Activated naive CD8-positive, alpha-beta T cell (primary cell): ENCODE data around the gene SLC35G4.
"Not testable (repeated sequence)": the region's sequence is repeated elsewhere in the genome, so short reads cannot be mapped to it uniquely, and the experiment has no call there.

Experiments
- H3K27ac Mint-ChIP-seq: one replicate; pipeline ENCODE4 v1.8.0; 2021; ENCODE audit warnings: mixed read lengths
- H3K27me3 Mint-ChIP-seq: one replicate; pipeline ENCODE4 v1.8.0; 2021; ENCODE audit warnings: mixed read lengths
- H3K36me3 Mint-ChIP-seq: one replicate; pipeline ENCODE4 v1.8.0; 2021; ENCODE audit warnings: mixed read lengths
- H3K4me1 Mint-ChIP-seq: one replicate; pipeline ENCODE4 v1.8.0; 2021; ENCODE audit warnings: low read depth, mixed read lengths
- H3K4me3 Mint-ChIP-seq: one replicate; pipeline ENCODE4 v1.8.0; 2021; ENCODE audit warnings: mild to moderate bottlenecking, mixed read lengths
- H3K9me3 Mint-ChIP-seq: one replicate; pipeline ENCODE4 v1.8.0; 2021; ENCODE audit warnings: low read depth, mixed read lengths

Gene SLC35G4

DNA sequence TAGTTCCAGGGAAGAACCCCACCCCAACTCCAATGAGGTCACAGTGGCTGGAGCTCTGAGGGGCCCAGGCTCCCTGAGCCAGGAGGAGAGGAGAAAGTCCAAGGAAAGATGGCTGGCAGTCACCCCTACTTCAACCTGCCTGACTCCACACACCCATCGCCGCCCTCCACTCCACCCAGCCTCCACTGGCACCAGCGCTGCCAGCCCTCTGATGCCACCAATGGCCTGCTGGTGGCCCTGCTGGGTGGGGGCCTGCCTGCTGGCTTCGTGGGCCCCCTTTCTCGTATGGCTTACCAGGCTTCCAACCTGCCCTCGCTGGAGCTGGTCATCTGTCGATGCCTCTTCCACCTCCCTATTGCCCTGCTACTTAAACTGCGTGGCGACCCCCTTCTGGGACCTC lies at the start of gene SLC35G4:
TSS of gene SLC35G4 (plus strand) at position 109 of the 400 bp plus-strand sequence. CDS start at position 109, 0 bp downstream.
- H3K4me3 Mint-ChIP-seq, H3K9me3 Mint-ChIP-seq, H3K27ac Mint-ChIP-seq, H3K27me3 Mint-ChIP-seq, H3K4me1 Mint-ChIP-seq, H3K36me3 Mint-ChIP-seq: not testable (repeated sequence)

DNA sequence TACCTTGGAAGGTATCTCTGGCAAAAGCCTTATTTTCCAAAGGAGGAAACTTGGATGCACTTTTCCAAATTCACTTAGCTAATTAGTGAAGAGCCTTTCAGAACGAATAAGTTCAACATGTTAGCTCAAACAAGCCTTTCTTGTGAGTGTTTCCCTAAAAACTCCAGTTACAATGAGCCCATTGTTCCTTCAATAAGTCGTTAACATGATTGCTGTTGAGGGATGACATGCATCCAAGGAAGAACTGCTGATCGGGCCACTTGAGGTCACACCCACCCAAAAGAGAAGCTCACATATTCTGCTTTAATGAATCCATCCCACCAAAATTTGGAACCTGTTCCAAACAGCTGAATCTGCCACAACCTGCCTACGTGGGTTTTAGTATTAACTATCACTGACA lies 48.1 kb upstream of the SLC35G4 start:
- no peaks in the 10 kb centered on the region for H3K4me1 Mint-ChIP-seq
- H3K9me3 Mint-ChIP-seq = no peaks in the 10 kb centered on the region
- no peaks in the 10 kb centered on the region for H3K36me3 Mint-ChIP-seq
- no peak overlapping the region for H3K27ac Mint-ChIP-seq
- no peak overlapping the region for H3K4me3 Mint-ChIP-seq
- no peaks in the 10 kb centered on the region for H3K27me3 Mint-ChIP-seq

DNA sequence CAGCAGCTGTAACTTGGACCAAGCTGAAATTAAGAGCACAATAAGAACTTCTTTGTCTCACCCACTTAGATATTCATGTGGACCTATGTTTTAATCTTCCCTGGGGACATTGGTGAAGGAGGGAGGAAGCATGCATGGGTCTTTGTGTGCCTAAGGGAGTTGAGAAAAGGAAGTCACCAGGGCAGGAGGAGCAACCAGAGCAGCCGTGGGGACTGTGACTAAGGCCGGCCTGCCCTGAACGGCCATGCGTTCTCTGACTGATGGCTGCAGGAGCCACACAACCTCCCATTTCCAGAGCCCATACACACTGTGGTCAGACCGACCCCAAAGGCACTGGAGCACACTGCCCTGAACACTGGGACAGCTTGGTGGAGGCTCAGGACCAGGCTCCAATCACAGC lies 43.7 kb upstream of the SLC35G4 start:
- H3K9me3 Mint-ChIP-seq = no peaks in the 10 kb centered on the region
- no peaks in the 10 kb centered on the region for H3K4me1 Mint-ChIP-seq
- H3K4me3 Mint-ChIP-seq = no peak overlapping the region
- H3K27me3 Mint-ChIP-seq = no peaks in the 10 kb centered on the region
- no peak overlapping the region for H3K27ac Mint-ChIP-seq
- H3K36me3 Mint-ChIP-seq = no peaks in the 10 kb centered on the region

DNA sequence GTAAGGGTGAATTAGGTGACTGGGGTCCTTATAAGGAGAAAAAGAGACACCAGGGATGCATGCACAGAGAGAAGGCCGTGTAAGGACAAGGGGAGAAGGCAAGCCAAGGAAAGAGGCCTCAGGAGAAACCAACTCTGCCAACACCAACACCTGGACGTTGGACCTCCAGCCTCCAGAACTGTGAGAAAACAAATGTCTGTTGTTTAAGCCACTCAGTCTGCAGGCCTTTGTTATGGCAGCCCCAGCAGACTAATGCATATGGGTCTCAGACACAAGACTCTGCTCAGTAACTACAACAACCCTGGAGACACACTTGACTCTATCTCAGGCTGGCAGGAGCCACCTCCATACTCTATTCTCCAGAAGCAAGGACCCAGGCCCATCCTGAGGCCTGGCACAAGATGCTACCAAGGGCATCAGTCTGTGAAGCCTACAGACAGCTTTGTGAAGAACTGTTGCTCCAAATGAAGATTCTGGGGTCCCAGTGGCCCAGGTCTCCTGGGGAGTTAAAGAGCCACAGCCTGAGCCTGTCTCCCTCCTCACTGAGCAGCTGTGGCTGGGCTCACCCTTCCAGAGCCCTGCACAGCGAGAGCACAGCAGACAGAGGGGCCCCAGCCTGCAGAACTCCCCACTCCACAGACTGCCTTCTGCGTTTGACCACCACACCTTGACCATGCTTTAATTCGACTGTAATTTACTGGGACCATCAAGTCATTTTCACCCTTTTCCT lies 43.0 kb upstream of the SLC35G4 start:
- Mint-ChIP-seq H3K4me1 (no peaks in the 10 kb centered on the region), H3K27ac (no peak overlapping the region), H3K27me3 (no peaks in the 10 kb centered on the region), H3K36me3 (no peaks in the 10 kb centered on the region), H3K9me3 (no peaks in the 10 kb centered on the region), H3K4me3 (no peak overlapping the region)

DNA sequence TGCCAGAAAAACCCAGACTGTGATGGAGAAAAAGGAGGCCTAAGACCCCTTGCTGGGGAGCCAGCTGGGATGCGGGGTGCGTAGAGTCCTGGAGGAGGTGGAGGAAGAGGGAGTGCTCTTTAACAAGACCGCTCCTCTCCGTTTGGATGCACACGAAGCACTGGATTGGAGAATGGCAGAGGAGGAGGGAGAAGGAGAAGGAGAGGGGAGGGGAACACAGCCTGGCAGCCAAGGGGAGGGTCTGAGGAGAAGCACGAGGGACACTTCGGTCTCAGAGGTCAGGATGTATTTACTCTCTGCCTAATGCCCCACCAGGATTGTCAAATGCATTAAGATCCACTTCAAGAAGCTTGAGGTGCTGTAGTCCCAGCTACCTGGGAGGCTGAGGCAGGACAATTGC lies 42.0 kb upstream of the SLC35G4 start:
- no peak overlapping the region for H3K4me3 Mint-ChIP-seq

DNA sequence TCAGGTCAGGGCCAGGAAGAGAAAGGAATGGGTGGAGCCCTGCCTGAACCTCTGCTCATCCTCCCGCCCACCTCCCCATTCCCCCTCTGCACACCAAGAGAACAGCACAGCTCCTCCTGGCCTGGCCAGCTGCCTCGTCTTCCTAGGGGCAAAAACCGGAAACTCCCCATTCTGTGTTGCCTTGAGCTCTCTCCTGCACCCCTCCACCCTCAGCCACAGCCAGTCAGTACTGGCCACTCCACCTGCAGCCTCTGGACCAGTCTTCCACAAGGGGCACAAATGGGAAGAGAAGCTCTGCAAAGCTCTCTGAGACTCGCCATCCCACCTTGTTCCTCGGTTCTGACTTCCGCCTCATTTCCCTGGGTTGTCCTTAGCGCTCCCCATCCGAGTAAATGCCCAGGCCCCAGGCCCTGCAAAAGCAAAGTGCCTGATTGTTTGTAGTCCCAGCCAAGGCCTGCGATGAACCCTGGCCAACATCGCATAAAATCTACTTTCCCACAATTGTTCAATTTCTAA lies 39.3 kb upstream of the SLC35G4 start:
- no peaks in the 10 kb centered on the region for H3K27me3 Mint-ChIP-seq
- no peaks in the 10 kb centered on the region for H3K4me1 Mint-ChIP-seq
- no peak overlapping the region for H3K4me3 Mint-ChIP-seq
- H3K27ac Mint-ChIP-seq = no peak overlapping the region
- no peaks in the 10 kb centered on the region for H3K9me3 Mint-ChIP-seq
- no peaks in the 10 kb centered on the region for H3K36me3 Mint-ChIP-seq

More for the DNA sequence above, 42.0 kb upstream of the SLC35G4 start:
- Mint-ChIP-seq H3K36me3 (no peaks in the 10 kb centered on the region), H3K27ac (no peak overlapping the region), H3K4me1 (no peaks in the 10 kb centered on the region), H3K27me3 (no peaks in the 10 kb centered on the region), H3K9me3 (no peaks in the 10 kb centered on the region)

DNA sequence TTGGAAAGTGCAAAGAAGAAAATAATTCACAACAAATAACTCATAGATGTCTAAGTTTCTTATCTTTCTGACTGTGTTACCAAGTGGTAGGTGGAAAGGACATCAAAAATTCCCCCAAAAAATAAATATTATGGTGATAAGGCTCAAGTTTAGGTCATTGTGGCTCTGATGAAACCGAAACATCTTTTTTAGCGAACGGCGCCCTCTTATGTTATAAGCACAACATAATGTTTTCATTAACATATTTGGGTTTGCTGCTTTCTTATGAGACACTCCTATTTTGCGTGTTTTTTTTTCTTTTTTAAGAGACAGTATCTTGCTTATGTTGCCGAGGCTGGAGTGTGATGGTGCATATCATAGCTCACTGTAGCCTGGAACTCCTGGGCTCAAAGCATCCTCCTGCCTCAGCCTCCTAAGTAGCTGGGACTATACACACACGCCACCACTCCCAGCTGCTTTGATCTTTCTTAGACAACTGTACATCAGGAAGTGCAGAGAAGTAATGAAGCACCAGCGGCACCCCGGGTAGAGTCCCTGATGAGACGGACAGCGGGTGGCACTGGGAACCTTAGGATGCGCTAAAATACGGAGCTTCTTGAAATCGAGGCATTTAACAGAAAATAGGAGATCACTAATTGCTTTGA lies 38.5 kb upstream of the SLC35G4 start:
- Mint-ChIP-seq H3K27me3 (no peaks in the 10 kb centered on the region), H3K4me1 (no peaks in the 10 kb centered on the region), H3K9me3 (no peaks in the 10 kb centered on the region), H3K27ac (no peak overlapping the region), H3K36me3 (no peaks in the 10 kb centered on the region), H3K4me3 (no peak overlapping the region)

DNA sequence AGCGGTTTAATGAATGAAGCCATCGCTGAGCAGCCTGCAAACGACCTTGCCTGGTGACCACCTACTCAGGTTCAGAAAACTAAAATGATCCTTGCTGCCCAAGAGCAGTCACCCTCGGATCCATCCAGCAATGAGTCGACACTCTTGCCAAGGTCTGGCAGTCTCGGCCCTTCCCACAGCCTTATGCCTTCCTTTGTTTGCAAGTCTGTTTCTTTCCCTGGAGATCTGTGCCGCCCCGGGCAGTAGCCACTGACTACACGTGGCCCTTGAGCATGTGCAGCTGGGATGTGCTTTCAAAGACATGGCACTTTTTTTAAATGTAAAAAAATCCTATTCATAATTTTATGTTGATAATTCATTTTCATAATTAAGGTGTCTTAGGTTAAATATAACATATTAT lies 37.2 kb upstream of the SLC35G4 start:
- Mint-ChIP-seq H3K4me3 (no peak overlapping the region), H3K9me3 (no peaks in the 10 kb centered on the region), H3K4me1 (peaks cover 6% of the 10 kb centered on the region), H3K27ac (no peak overlapping the region), H3K36me3 (no peaks in the 10 kb centered on the region), H3K27me3 (no peaks in the 10 kb centered on the region)

DNA sequence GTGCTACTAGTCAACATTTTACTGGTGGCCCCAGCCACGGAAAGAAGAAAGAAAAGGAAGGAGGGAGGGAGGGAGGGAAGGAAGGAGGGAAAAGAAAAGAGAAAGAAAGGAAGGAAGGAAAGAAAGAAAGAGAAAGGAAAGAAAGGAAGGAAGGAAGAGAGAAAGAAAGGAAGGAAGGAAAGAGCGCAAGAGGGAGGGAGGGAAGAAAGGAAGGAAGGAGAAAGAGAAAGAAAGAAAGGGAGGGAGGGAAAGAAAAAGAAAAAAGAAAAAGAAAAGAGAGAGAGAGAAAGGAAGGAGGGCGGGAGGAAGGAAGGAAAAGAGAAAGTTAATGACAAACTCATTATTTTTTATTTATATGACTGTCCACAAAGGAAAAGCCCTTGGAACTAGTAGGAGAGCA lies 34.9 kb upstream of the SLC35G4 start:
- no peak overlapping the region for H3K4me3 Mint-ChIP-seq
- H3K9me3 Mint-ChIP-seq = no peaks in the 10 kb centered on the region
- H3K4me1 Mint-ChIP-seq = peaks cover 20% of the 10 kb centered on the region
- H3K27me3 Mint-ChIP-seq = no peaks in the 10 kb centered on the region
- H3K27ac Mint-ChIP-seq = no peak overlapping the region
- no peaks in the 10 kb centered on the region for H3K36me3 Mint-ChIP-seq

DNA sequence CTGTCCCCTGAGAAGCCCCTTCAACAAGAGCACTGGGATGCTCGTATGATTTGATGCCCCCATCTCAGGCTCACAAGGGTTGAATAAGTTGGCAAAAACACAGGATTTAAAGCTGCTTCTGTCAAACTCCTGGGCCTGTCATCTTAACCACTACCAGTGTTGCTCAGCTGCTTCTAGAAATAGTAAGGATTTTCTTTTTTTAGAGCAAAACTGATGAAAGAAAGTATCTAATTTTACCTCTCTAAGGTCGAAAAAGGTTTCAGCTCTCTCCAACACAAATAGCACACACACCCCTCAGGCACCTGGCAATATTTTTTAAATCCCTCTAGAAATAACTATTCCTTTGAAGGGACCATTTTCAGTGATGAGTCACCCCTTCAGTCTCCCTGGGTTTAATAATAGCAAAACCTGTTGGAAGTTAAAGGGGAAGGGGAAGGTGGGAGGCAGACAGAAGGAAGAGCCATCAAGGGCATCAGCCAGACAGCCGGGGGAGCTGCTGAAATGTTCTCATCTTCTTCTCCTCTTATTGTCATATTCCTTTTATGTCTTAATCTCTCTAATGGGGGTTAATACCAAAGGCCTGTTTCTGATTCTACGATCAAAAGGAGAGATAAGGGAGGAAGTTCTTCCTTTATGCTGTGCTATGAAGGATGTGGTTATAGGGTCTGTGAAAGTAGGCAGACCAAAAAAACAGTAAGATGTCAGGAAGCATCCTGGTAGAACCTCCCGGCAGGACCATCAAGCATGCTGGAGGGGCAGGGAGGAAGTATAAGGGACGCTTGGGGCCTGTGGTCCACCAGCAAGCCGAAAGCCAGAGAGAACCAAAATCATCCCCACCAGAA lies 31.9 kb upstream of the SLC35G4 start:
- H3K27ac Mint-ChIP-seq = no peak overlapping the region
- H3K4me3 Mint-ChIP-seq = no peak overlapping the region
- H3K9me3 Mint-ChIP-seq = no peaks in the 10 kb centered on the region
- no peaks in the 10 kb centered on the region for H3K36me3 Mint-ChIP-seq
- H3K4me1 Mint-ChIP-seq = peaks cover 26% of the 10 kb centered on the region
- no peaks in the 10 kb centered on the region for H3K27me3 Mint-ChIP-seq

DNA sequence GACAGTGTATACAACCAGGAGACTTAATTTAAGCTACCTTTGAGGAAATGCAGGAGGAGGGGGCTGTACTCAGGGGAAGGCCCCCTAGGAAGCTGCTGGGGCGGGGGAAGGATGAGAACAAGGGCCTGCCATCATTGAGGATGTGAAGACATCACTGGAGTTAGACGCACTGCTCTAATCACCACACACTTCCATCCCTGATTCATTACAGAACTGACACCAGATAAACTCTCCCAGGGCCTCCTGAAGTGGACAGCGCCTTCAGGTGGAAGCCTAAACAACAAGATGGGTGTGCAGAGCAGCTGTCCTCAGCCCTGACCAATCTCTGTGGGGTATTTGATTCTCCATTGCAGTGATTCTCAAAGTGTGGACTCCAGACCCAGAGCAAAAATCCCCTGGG lies 30.6 kb upstream of the SLC35G4 start:
- H3K27ac Mint-ChIP-seq = no peak overlapping the region
- H3K9me3 Mint-ChIP-seq = no peaks in the 10 kb centered on the region
- no peaks in the 10 kb centered on the region for H3K36me3 Mint-ChIP-seq
- peaks cover 26% of the 10 kb centered on the region for H3K4me1 Mint-ChIP-seq
- no peak overlapping the region for H3K4me3 Mint-ChIP-seq
- no peaks in the 10 kb centered on the region for H3K27me3 Mint-ChIP-seq

DNA sequence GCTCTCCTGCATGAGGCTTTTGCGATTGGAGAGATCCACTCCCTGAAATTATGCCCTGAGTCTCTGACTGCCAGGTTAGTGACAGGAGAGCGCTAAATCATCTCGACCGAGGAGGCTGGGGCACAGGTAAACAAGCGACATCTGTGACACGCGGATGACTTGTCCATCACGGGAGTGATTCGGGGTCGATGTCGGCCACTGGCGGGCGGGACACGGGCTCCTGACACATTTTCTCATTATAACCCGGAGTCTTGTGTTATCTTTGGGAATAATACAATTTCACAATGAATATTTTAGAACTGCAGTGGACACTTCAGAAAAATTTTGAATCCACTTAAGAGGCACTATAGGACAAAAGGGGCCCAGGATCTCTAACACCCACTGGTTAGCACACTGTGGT lies 29.5 kb upstream of the SLC35G4 start:
- Mint-ChIP-seq H3K27ac (no peak overlapping the region), H3K9me3 (no peaks in the 10 kb centered on the region), H3K4me1 (peaks cover 26% of the 10 kb centered on the region), H3K27me3 (no peaks in the 10 kb centered on the region), H3K4me3 (no peak overlapping the region), H3K36me3 (no peaks in the 10 kb centered on the region)

DNA sequence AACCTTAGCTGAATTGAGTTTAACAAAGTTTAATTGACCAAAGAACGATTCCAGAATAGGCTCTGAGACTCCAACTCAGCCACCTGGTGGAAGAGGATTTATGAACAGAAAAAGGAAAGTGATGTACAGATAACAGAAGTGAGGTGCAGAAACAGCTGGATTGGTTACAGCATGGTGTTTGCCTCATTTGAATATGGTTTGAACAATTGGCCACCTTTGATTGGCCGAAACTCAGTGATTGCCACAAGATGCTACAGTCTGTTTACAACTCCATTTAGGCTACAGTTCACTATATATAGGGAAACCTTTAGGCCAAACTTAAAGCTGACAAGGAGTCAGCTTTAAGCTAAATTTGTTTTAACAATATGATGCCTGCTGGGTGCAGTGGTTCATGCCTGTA lies 28.1 kb upstream of the SLC35G4 start:
- H3K4me1 Mint-ChIP-seq = peaks cover 24% of the 10 kb centered on the region
- H3K36me3 Mint-ChIP-seq = no peaks in the 10 kb centered on the region
- no peak overlapping the region for H3K4me3 Mint-ChIP-seq
- no peaks in the 10 kb centered on the region for H3K9me3 Mint-ChIP-seq
- H3K27me3 Mint-ChIP-seq = no peaks in the 10 kb centered on the region
- H3K27ac Mint-ChIP-seq = no peak overlapping the region

DNA sequence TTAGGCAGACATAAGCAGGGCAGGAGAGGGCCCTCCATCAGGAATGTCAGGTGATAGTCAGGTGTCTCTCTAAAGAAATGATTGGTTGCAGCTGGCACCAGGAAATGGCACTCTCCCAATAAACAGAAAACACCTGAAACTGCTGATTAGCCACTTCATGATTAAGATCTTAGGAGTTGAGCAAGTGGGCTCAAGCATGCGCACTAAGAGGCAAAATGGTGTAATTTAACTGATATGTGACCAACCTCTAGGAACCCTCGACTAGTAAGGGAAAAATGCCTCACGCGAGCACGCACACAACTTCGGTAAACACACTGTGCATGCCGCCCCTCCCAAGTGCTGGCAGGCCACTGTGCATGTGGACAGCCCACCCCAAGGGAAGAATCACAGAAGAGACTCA lies 23.8 kb upstream of the SLC35G4 start:
- Mint-ChIP-seq H3K4me1 (peaks cover 16% of the 10 kb centered on the region), H3K36me3 (no peaks in the 10 kb centered on the region), H3K27me3 (peaks cover 1% of the 10 kb centered on the region), H3K9me3 (no peaks in the 10 kb centered on the region), H3K27ac (no peak overlapping the region), H3K4me3 (no peak overlapping the region)

DNA sequence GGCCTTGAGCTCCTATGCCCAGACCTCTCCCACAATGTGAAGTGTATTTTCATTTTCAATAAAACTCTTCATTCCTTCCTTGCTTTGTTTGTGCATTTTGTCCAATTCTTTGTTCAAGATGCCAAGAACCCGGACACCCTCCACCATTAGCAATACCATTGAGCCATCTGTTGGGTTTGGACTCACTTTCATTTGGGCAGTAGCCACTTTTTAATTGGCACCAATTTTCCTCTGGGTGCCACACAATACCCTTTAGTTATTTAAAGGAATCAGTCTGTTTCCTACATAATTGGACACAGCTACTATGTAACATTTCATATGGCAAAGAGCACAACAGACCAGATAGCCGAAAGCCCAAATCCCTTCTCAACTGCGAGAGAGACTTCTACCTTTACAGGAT lies 22.5 kb upstream of the SLC35G4 start:
- Mint-ChIP-seq H3K4me3 (no peak overlapping the region), H3K9me3 (no peaks in the 10 kb centered on the region), H3K27ac (no peak overlapping the region), H3K27me3 (peaks cover 1% of the 10 kb centered on the region), H3K36me3 (no peaks in the 10 kb centered on the region), H3K4me1 (peaks cover 14% of the 10 kb centered on the region)
